ENCODE data around the gene SLC2A13. TPM values are rescaled to one million over a fixed set of nuclear protein-coding genes. Genes with fewer than 3 reads are reported as not detected.
"Not testable (repeated sequence)": the region's sequence is repeated elsewhere in the genome, so short reads cannot be mapped to it uniquely, and the experiment has no call there.

The SLC2A13 gene
- total RNA-seq, 4 donors from 2014 or later: 9.2 to 15.2 (median 13.9) TPM

GRCh38 chr12:39798429-39798828, 307.5 kb downstream of the SLC2A13 start:
- intact Hi-C loops (cut with DNase I; ENCODE audit: low total_unique reads): no loop called here
- no peak overlapping the region for H3K4me3 ChIP-seq (ENCODE audit: low read depth, poor library complexity, severe bottlenecking)
- no peak for DNase-seq (ENCODE audit: low spot score in 2 of 2)
- WGBS, 2 donors: 85 to 87% methylated on average over 5 of the region's 5 CpGs
- TF ChIP-seq, protein P1, sequence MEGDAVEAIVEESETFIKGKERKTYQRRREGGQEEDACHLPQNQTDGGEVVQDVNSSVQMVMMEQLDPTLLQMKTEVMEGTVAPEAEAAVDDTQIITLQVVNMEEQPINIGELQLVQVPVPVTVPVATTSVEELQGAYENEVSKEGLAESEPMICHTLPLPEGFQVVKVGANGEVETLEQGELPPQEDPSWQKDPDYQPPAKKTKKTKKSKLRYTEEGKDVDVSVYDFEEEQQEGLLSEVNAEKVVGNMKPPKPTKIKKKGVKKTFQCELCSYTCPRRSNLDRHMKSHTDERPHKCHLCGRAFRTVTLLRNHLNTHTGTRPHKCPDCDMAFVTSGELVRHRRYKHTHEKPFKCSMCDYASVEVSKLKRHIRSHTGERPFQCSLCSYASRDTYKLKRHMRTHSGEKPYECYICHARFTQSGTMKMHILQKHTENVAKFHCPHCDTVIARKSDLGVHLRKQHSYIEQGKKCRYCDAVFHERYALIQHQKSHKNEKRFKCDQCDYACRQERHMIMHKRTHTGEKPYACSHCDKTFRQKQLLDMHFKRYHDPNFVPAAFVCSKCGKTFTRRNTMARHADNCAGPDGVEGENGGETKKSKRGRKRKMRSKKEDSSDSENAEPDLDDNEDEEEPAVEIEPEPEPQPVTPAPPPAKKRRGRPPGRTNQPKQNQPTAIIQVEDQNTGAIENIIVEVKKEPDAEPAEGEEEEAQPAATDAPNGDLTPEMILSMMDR (IDR thresholded peaks at IDR 0.05): no peak
- TF ChIP-seq POLR2A (IDR thresholded peaks at IDR 0.05): no peak

DNA sequence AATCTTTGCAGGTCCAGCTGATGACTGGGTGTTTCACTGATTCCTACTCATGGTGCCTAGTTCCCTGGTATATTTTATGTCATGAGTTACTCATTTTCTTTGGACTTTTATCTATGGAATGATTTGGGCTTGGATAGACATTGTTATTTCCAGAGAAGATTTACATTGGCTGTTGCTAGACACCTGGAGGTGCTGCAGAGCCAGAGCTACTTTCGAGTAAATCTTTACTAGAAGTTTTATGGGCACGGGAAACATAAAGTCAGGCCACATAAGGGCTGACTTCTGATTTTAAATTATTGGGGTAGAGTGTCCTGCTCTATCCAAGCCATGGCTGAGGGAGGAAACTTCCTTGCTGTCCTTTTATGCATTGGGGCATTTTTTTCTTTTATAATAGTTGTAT, 310.4 kb downstream of the SLC2A13 start:
- DNase-seq (ENCODE audit: low spot score in 2 of 2): no peak
- intact Hi-C loops (cut with DNase I; ENCODE audit: low total_unique reads): no loop called here
- TF ChIP-seq POLR2A (IDR thresholded peaks at IDR 0.05): no peak
- H3K4me3 ChIP-seq (ENCODE audit: low read depth, poor library complexity, severe bottlenecking): no peak overlapping the region
- WGBS, 2 donors: 86 to 92% methylated on average over 2 of the region's 2 CpGs

GRCh38 chr12:39792938-39793337, 312.9 kb downstream of the SLC2A13 start:
- WGBS, 2 donors: 86 to 93% methylated on average over 1 of the region's 1 CpG
- H3K4me3 ChIP-seq (ENCODE audit: low read depth, poor library complexity, severe bottlenecking): no peak overlapping the region
- no peak for DNase-seq (ENCODE audit: low spot score in 2 of 2)
- intact Hi-C loops (cut with DNase I; ENCODE audit: low total_unique reads): no loop called here
- no peak for TF ChIP-seq POLR2A (IDR thresholded peaks at IDR 0.05)
- TF ChIP-seq, protein P1 (IDR thresholded peaks at IDR 0.05): no peak

- TF ChIP-seq, protein P1 (IDR thresholded peaks at IDR 0.05): no peak
- TF ChIP-seq POLR2A (IDR thresholded peaks at IDR 0.05): no peak
- 91 to 93% methylated on average over 2 of the region's 2 CpGs for WGBS, 2 donors
- no peak for DNase-seq (ENCODE audit: low spot score in 2 of 2)
- intact Hi-C loops (cut with DNase I; ENCODE audit: low total_unique reads): no loop called here
- H3K4me3 ChIP-seq (ENCODE audit: low read depth, poor library complexity, severe bottlenecking): no peak overlapping the region
Measured at GRCh38 chr12:39788239-39788638, 317.6 kb downstream of the SLC2A13 start.

DNA sequence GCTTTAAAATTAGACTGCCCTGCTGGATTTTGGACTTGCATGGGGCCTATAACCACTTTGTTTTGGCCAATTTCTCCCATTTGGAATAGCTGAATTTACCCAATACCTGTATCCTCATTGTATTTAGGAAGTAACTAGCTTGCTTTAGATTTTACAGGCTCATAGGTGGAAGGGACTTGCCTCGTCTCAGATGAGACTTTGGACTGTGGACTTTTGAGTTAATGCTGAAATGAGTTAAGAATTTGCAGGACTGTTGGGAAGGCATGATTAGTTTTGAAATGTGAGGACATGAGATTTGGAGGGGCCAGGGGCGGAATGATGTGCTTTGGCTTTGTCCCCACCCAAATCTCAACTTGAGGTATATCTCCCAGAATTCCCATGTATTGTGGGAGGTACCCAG, 320.1 kb downstream of the SLC2A13 start:
- intact Hi-C loops (cut with DNase I; ENCODE audit: low total_unique reads); H3K4me3 ChIP-seq (ENCODE audit: low read depth, poor library complexity, severe bottlenecking); DNase-seq (ENCODE audit: low spot score in 2 of 2): not testable (repeated sequence)
- 92 to 93% methylated on average over 2 of the region's 2 CpGs for WGBS, 2 donors

- WGBS, 2 donors: 71% methylated on average over 7 of the region's 7 CpGs
- DNase-seq (ENCODE audit: low spot score in 2 of 2): no peak
- no peak for TF ChIP-seq POLR2A (IDR thresholded peaks at IDR 0.05)
- TF ChIP-seq, protein P1 (IDR thresholded peaks at IDR 0.05): no peak
- intact Hi-C loops (cut with DNase I; ENCODE audit: low total_unique reads): no loop called here
- H3K4me3 ChIP-seq (ENCODE audit: low read depth, poor library complexity, severe bottlenecking): no peak overlapping the region
Measured at GRCh38 chr12:39782026-39782545, 323.8 kb downstream of the SLC2A13 start.

DNA sequence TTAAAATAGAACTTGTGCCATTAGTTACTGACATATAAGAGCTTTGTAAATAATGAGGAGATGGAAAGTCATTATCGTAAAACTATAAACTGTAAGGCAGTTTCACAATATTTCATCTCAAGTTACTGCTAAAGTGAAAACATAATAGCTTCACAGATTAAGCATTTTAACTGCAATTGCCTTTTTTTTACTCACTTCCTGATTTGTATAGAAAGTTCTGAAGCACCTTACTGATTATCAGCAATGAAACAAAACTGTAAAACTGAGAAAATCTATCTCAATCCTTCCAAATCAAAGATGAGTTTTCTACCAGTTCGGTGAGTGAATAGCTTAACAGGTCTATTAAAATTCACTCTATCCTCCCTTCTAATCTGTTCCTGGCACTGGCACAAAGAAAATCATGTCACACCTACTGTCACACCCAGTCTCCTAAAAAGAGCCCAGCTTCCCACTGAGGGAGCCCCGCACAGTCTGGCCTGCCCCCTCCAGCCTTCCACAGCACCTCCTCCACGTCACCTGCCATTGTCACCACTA, 324.9 kb downstream of the SLC2A13 start:
- 50 to 51% methylated on average over 4 of the region's 4 CpGs for WGBS, 2 donors
- TF ChIP-seq, protein P1 (IDR thresholded peaks at IDR 0.05): no peak
- TF ChIP-seq POLR2A (IDR thresholded peaks at IDR 0.05): no peak
- no peak for DNase-seq (ENCODE audit: low spot score in 2 of 2)
- no peak overlapping the region for H3K4me3 ChIP-seq (ENCODE audit: low read depth, poor library complexity, severe bottlenecking)
- intact Hi-C loops (cut with DNase I; ENCODE audit: low total_unique reads): no loop called here

Measured in lower leg skin (tissue), 4 donors.